Endothelial cell of umbilical vein (primary cell): Measurements from ENCODE around the gene GGA1. TPM values are rescaled to one million over a fixed set of nuclear protein-coding genes. Genes with fewer than 3 reads are reported as not detected.

Experiments used
- BruUV-seq: library from RNA; stranded (reverse); fragments of 400-500 nt; replicated peaks from 2 replicates; lab custom pipeline; 2021; lab: Mats Ljungman, UMichigan
- CTCF ChIA-PET: fragments of 300-600, 350-600 bp; sonication (Branson Sonifier 250); formaldehyde crosslinking; loops from one replicate; lab custom pipeline; 2021; ENCODE audit warnings: antibody characterized with exemption, inconsistent platforms; lab: Charles Lee
- POLR2A ChIA-PET: fragments of 300-600, 350-600 bp; sonication (Branson Sonifier 250); formaldehyde crosslinking; loops from one replicate; lab custom pipeline; 2021; ENCODE audit warnings: antibody characterized with exemption, inconsistent platforms; lab: Charles Lee
- DNase-seq: peaks from one replicate; pipeline ENCODE4 v3.0.0-alpha.2; 2011; ENCODE audit warnings: low read depth, low spot score
- FAIRE-seq: peaks from 2 replicates; lab custom pipeline; 2011; peaks lifted over from hg19 to GRCh38; lab: Jason Lieb, UNC
- H2AFZ ChIP-seq: 2 replicates; pipeline ENCODE4 v1.6.0; 2012; ENCODE audit warnings: low read depth, low read length, control low read depth, inconsistent platforms
- H3K27ac ChIP-seq: 2 replicates; pipeline ENCODE4 v1.5.1; 2011; ENCODE audit warnings: low read depth, mild to moderate bottlenecking, control low read depth, low read length, moderate library complexity; ENCODE audit not compliant: insufficient read depth
- H3K27me3 ChIP-seq, 2 experiments: 2 replicates each; pipeline versions ENCODE4 v1.6.0 to v1.6.1; 2011; ENCODE audit warnings: low read length in 2 of 2, mixed read lengths in 1 of 2; ENCODE audit not compliant: control insufficient read depth in 2 of 2, insufficient read depth in 2 of 2
- H3K36me3 ChIP-seq, 2 experiments: 2 replicates in 1 of 2; 3 replicates in 1 of 2; pipeline ENCODE4 v1.5.1; 2011; ENCODE audit warnings: low read length in 2 of 2, mild to moderate bottlenecking in 1 of 2, moderate library complexity in 1 of 2; ENCODE audit not compliant: control insufficient read depth in 2 of 2, insufficient read depth in 2 of 2; ENCODE audit errors: extremely low read depth in 1 of 2
- H3K4me1 ChIP-seq: 3 replicates; pipeline ENCODE4 v1.5.1; 2011; ENCODE audit warnings: mild to moderate bottlenecking, low read length; ENCODE audit not compliant: control insufficient read depth, insufficient read depth; ENCODE audit errors: extremely low read depth
- H3K4me2 ChIP-seq: 2 replicates; pipeline ENCODE4 v1.6.1; 2011; ENCODE audit warnings: low read length, control low read depth, mixed read lengths; ENCODE audit not compliant: insufficient read depth
- H3K4me3 ChIP-seq, 3 experiments: fragments of 200-600 bp in 1 of 3; sonication (generic), shearing (Covaris generic) in 1 of 3; replicated peaks in 1 of 3; 2 replicates each; pipeline ENCODE4 v1.5.1; 2011 to 2016; ENCODE audit warnings: control low read depth in 3 of 3, low read length in 3 of 3, mild to moderate bottlenecking in 2 of 3, inconsistent platforms in 1 of 3, low read depth in 1 of 3, moderate library complexity in 1 of 3; ENCODE audit not compliant: insufficient read depth in 1 of 3
- H3K79me2 ChIP-seq: 2 replicates; pipeline ENCODE4 v1.6.0; 2012; ENCODE audit warnings: low read length, inconsistent platforms; ENCODE audit not compliant: control insufficient read depth, insufficient read depth
- H3K9ac ChIP-seq: replicated peaks from 2 replicates; pipeline ENCODE3; 2011; ENCODE audit warnings: low read length, control low read depth; ENCODE audit not compliant: insufficient read depth; ENCODE audit errors: extremely low read depth
- H3K9me1 ChIP-seq: replicated peaks from 3 replicates; pipeline ENCODE4 v1.6.0; 2011; ENCODE audit warnings: mild to moderate bottlenecking, low read length; ENCODE audit not compliant: control insufficient read depth, insufficient read depth; ENCODE audit errors: extremely low read depth
- H3K9me3 ChIP-seq: replicated peaks from 2 replicates; pipeline ENCODE4 v1.5.1; 2012; ENCODE audit warnings: low read length, inconsistent platforms; ENCODE audit not compliant: control insufficient read depth, insufficient read depth
- H4K20me1 ChIP-seq: replicated peaks from 2 replicates; pipeline ENCODE3; 2011; ENCODE audit warnings: mild to moderate bottlenecking, low read length; ENCODE audit not compliant: control insufficient read depth, insufficient read depth; ENCODE audit errors: extremely low read depth
- CTCF ChIP-seq, 2 donors: IDR thresholded peaks; 1 replicate in 1 of 2; 2 replicates in 1 of 2; pipeline ENCODE4 v1.5.1; 2011; ENCODE audit warnings: low read length in 2 of 2, mild to moderate bottlenecking in 2 of 2, moderate library complexity in 2 of 2, control low read depth in 1 of 2, inconsistent platforms in 1 of 2, low read depth in 1 of 2; ENCODE audit not compliant: insufficient read depth in 1 of 2; ENCODE audit errors: extremely low read depth in 1 of 2
- EZH2 ChIP-seq: IDR thresholded peaks from 2 replicates; pipeline ENCODE4 v1.6.1; 2012; ENCODE audit warnings: borderline replicate concordance, low read depth, mild to moderate bottlenecking, moderate library complexity, low read length, inconsistent platforms; ENCODE audit not compliant: severe bottlenecking
- FOS ChIP-seq: IDR thresholded peaks from 2 replicates; pipeline ENCODE4 v1.6.1; 2011; ENCODE audit warnings: mild to moderate bottlenecking, low read length, moderate library complexity, borderline replicate concordance; ENCODE audit not compliant: insufficient read depth
- GATA2 ChIP-seq: IDR thresholded peaks from 2 replicates; pipeline ENCODE4 v1.7.0; 2011; ENCODE audit warnings: low read depth, mild to moderate bottlenecking, moderate library complexity, mixed read lengths, low read length; ENCODE audit not compliant: insufficient read length, insufficient read depth
- JUN ChIP-seq: IDR thresholded peaks from 2 replicates; pipeline ENCODE4 v1.6.1; 2011; ENCODE audit warnings: borderline replicate concordance, low read depth; ENCODE audit not compliant: insufficient read length, insufficient read depth
- MAX ChIP-seq: IDR thresholded peaks from 2 replicates; pipeline ENCODE4 v1.6.1; 2011; ENCODE audit not compliant: insufficient read depth, insufficient read length
- MYC ChIP-seq: IDR thresholded peaks from one replicate; pipeline ENCODE4 v1.6.1; 2011; ENCODE audit warnings: mild to moderate bottlenecking, low read depth, low read length
- POLR2A ChIP-seq: IDR thresholded peaks from 2 replicates; pipeline ENCODE4 v1.6.1; 2012; ENCODE audit warnings: low read depth, mild to moderate bottlenecking, control low read depth, low read length
- POLR2AphosphoS5 ChIP-seq: IDR thresholded peaks from 2 replicates; pipeline ENCODE4 v1.6.1; 2012; ENCODE audit warnings: low read depth, mild to moderate bottlenecking, control low read depth, low read length, moderate library complexity; ENCODE audit not compliant: insufficient read depth
- dilution Hi-C: fragments of 300-500 bp; cut with MboI; formaldehyde crosslinking; loops from one replicate; pipeline ENCODE4 v1.15.0; 2019; ENCODE audit warnings: low sequenced_read_pairs; ENCODE audit not compliant: extremely low pct_ligation_motif_present
- intact Hi-C: fragments of 100-400 bp; cut with micrococcal nuclease; formaldehyde crosslinking; loops from one replicate; pipeline ENCODE4 v1.10.0; 2022
- polyA plus RNA-seq, 4 experiments: library from polyadenylated mRNA; depleted of rRNA in 3 of 4; stranded (reverse) in 3 of 4; unstranded in 1 of 4; fragments of >200 nt; gene quantifications; 2 replicates each; pipeline versions ENCODE4 v1.2.1 to v1.2.3, GENCODE V29; 2011 to 2012; ENCODE audit warnings: missing spikeins in 1 of 4
- total RNA-seq: library from RNA; stranded (reverse); gene quantifications from 2 replicates; pipeline ENCODE4 v1.2.3, GENCODE V29; 2021

Gene GGA1
- total and polyA plus RNA-seq, 2 donors (not counting 3 experiments of a cell fraction or from before 2014, with no cell fraction given): 54.1 to 67.5 TPM

GRCh38 chr22:37677493-37677974 is 68.9 kb downstream of the GGA1 start:
- H3K4me2 ChIP-seq: peak overlapping the region; percentile 80
- dilution Hi-C loops (no loop called here), intact Hi-C loops (loop anchor here (1.0 to 5.0 kb wide), 3 partner anchors 9 to 115 kb away; partner anchors contain the start of genes CDC42EP1 and NOL12)
- H3K27me3 ChIP-seq: no peaks in the 10 kb centered on the region
- ChIA-PET POLR2A (interaction anchor here (0.6 to 1.1 kb wide), 2 partner anchors 19 to 54 kb away, joined by 5 to 7 read pairs; no protein-coding TSS in a partner anchor), CTCF (interaction anchor here (1.0 to 4.0 kb wide), 5 partner anchors 8 to 34 kb away, joined by 3 to 70 read pairs (median 14); partner anchors contain the start of genes NOL12 and PDXP)
- H2AFZ ChIP-seq: no peak overlapping the region
- peak overlapping the region; percentile 58 for H3K27ac ChIP-seq
- H3K36me3 ChIP-seq: peaks cover 7 to 8% of the 10 kb centered on the region in 2 experiments
- no peaks in the 10 kb centered on the region for H3K9me1 ChIP-seq
- FAIRE-seq (no peak), DNase-seq (no peak)
- TF ChIP-seq MAX: no peak
- TF ChIP-seq POLR2AphosphoS5: no peak
- peaks cover 28% of the 10 kb centered on the region for H3K79me2 ChIP-seq
- peak overlapping the region; percentile 58 for H3K9ac ChIP-seq
- peak overlapping the region; percentile 35 to 80 (median 63) for H3K4me3 ChIP-seq
- H4K20me1 ChIP-seq: no peaks in the 10 kb centered on the region
- no peaks in the 10 kb centered on the region for H3K9me3 ChIP-seq
- peaks cover 9% of the 10 kb centered on the region for H3K4me1 ChIP-seq
- BruUV-seq: no TSS peak

- BruUV-seq: no TSS peak
- ChIA-PET POLR2A (interaction anchor here (0.6 to 0.7 kb wide), 2 partner anchors 27 to 35 kb away, joined by 3 to 5 read pairs; no protein-coding TSS in a partner anchor), CTCF (interaction anchor here (8.7 kb wide), 1 partner anchor 35 kb away, joined by 307 read pairs; no protein-coding TSS in a partner anchor)
- Histone ChIP-seq H3K4me3 (peak overlapping the region in 1 of 3 experiments; percentile 35), H3K36me3 (peaks cover 7 to 8% of the 10 kb centered on the region in 2 experiments), H3K27ac (no peak overlapping the region), H3K4me2 (peak overlapping the region; percentile 43), H2AFZ (no peak overlapping the region), H3K9me3 (no peaks in the 10 kb centered on the region), H3K27me3 (no peaks in the 10 kb centered on the region), H4K20me1 (no peaks in the 10 kb centered on the region), H3K9me1 (no peaks in the 10 kb centered on the region), H3K9ac (no peak overlapping the region), H3K4me1 (peaks cover 9% of the 10 kb centered on the region), H3K79me2 (peaks cover 28% of the 10 kb centered on the region)
- DNase-seq (no peak), FAIRE-seq (no peak)
- intact Hi-C loops (loop anchor here (5.0 kb wide), 2 partner anchors 114 to 116 kb away; partner anchors contain the start of gene CDC42EP1), dilution Hi-C loops (no loop called here)
- TF ChIP-seq GATA2: no peak
- no peak for TF ChIP-seq MAX
- no peak for TF ChIP-seq EZH2
- no peak for TF ChIP-seq POLR2A
- no peak for TF ChIP-seq POLR2AphosphoS5
- no peak for TF ChIP-seq CTCF (IDR thresholded peaks at IDR 0.05; ENCODE audit: extremely low read depth in 1 of 2, insufficient read depth in 1 of 2, low read depth in 1 of 2, low read length in 2 of 2)
- no peak for TF ChIP-seq JUN
- no peak for TF ChIP-seq FOS
- no peak for TF ChIP-seq MYC
Measured at GRCh38 chr22:37678372-37678771, 69.7 kb downstream of the GGA1 start.
